Heart left ventricle (tissue), 13 donors: ENCODE data around the gene GSTM3.

Experiments used
- CTCF ChIP-seq, 12 donors: fragments of 200-600 bp; sonication (generic) in 4 of 12; IDR thresholded peaks; one replicate each; pipeline versions ENCODE4 v1.5.0 to v1.8.0; 2018 to 2022; ENCODE audit warnings: antibody characterized with exemption in 12 of 12, mild to moderate bottlenecking in 5 of 12
- POLR2A ChIP-seq, 2 donors: fragments of 450-650 bp; IDR thresholded peaks; one replicate each; pipeline ENCODE4 v1.6.1; 2017; ENCODE audit warnings: antibody characterized with exemption in 2 of 2, mild to moderate bottlenecking in 2 of 2, moderate library complexity in 2 of 2
- donor health status: ischemic (EF 13 %, LVEDD 7.1; RV severe dilation, severe dysfunction).
- donor health status: DM: no; HTN: yes; CAD: no.
- donor health status: DM: no; HTN: no; CAD: no.
- donor health status: ischemic (EF 25% LVEDD 6.9; RV normal size, moderate dysfunction).
- donor health status: ischemic (EF 25% LVEDD 5.7; RV mildly dilated, moderate dysfunction).
- donor health status: ischemic (EF 35%, LVEDD 5.7; RV mildly dilated, moderate dysfunction).
- donor health status: nonischemic (EF 11% LVEDD 7.7; RV severe dilation, severe dysfunction).
- donor health status: DM: yes; HTN: yes; CAD: no.
- donor health status: PGD.
- donor health status: ischemic (EF 29% LVEDD 5.4; RV normal size, mild dysfunction).
- donor health status: nonischemic (EF 23%, LVEDD 6.1; RV moderate dilation, normal function).

GRCh38 chr1:109726007-109726406 lies 14.8 kb downstream of the GSTM3 start:
- no peak for TF ChIP-seq CTCF (IDR thresholded peaks at IDR 0.05)
- TF ChIP-seq POLR2A (IDR thresholded peaks at IDR 0.05), result no peak
